K562 (cell line): ENCODE data around the gene NLGN2. TPM values are rescaled to one million over a fixed set of nuclear protein-coding genes. Genes with fewer than 3 reads are reported as not detected.

Experiments used
- ARID3A ChIP-seq: IDR thresholded peaks from 2 replicates; pipeline ENCODE4 v1.6.1; 2012; ENCODE audit warnings: low read depth, low read length, improper control_type of control experiment, borderline replicate concordance
- ERF ChIP-seq: fragments of 450-650 bp; formaldehyde crosslinking; IDR thresholded peaks from 2 replicates; pipeline ENCODE4 v1.4.0; 2020; ENCODE audit warnings: mild to moderate bottlenecking, mixed read lengths
- ESRRA ChIP-seq: fragments of 450-650 bp; IDR thresholded peaks from 2 replicates; pipeline ENCODE4 v1.6.1; 2014; ENCODE audit warnings: low read depth, mild to moderate bottlenecking, moderate library complexity, borderline replicate concordance
- ILK ChIP-seq: fragments of 450-650 bp; IDR thresholded peaks from 2 replicates; pipeline ENCODE4 v1.6.1; 2016; ENCODE audit warnings: missing genetic modification characterization, low read depth, mild to moderate bottlenecking, missing compliant biosample characterization, moderate library complexity, borderline replicate concordance
- MCM5 ChIP-seq: fragments of 450-650 bp; IDR thresholded peaks from 2 replicates; pipeline ENCODE4 v1.6.1; 2016; ENCODE audit warnings: low read depth
- MYC ChIP-seq, 2 experiments: fragments of 250-450 bp in 1 of 2; sonication (Bioruptor Pico) in 1 of 2; IDR thresholded peaks; 2 replicates each; pipeline versions ENCODE4 v1.5.1 to v1.6.1; 2012 to 2021; ENCODE audit warnings: low read depth in 2 of 2, borderline replicate concordance in 1 of 2, improper control_type of control experiment in 1 of 2, low read length in 1 of 2, mild to moderate bottlenecking in 1 of 2, moderate library complexity in 1 of 2
- NCOA2 ChIP-seq, 2 experiments: fragments of 450-650 bp; IDR thresholded peaks; 2 replicates each; pipeline ENCODE4 v1.6.1; 2018; ENCODE audit warnings: mild to moderate bottlenecking in 2 of 2, moderate library complexity in 1 of 2; ENCODE audit not compliant: partially characterized antibody in 2 of 2
- POLR3G ChIP-seq: IDR thresholded peaks from 2 replicates; pipeline ENCODE4 v1.6.1; 2011; ENCODE audit not compliant: insufficient read length, insufficient replicate concordance; ENCODE audit errors: extremely low read depth
- PRPF4 ChIP-seq: fragments of 200-400 bp; formaldehyde crosslinking; IDR thresholded peaks from one replicate; pipeline ENCODE4 v1.6.1; 2017; ENCODE audit warnings: low read length, low read depth, mild to moderate bottlenecking; ENCODE audit not compliant: insufficient read depth, poor library complexity, severe bottlenecking
- RFX7 ChIP-seq: fragments of 250-450 bp; sonication (Bioruptor Pico); IDR thresholded peaks from 2 replicates; pipeline ENCODE4 v1.5.1; 2021; ENCODE audit warnings: mild to moderate bottlenecking
- RHOXF2B ChIP-seq: fragments of 250-450 bp; sonication (Bioruptor Pico); conservative IDR thresholded peaks from 2 replicates; pipeline ENCODE4 v1.5.1; 2021
- TCF7L2 ChIP-seq: fragments of 150-350 bp; IDR thresholded peaks from 2 replicates; pipeline ENCODE4 v1.6.1; 2016; ENCODE audit warnings: low read depth, mild to moderate bottlenecking, low read length, moderate library complexity
- WHSC1 ChIP-seq: IDR thresholded peaks from one replicate; pipeline ENCODE4 v1.6.1; 2012; ENCODE audit warnings: low read length, control low read depth, inconsistent platforms
- ZNF639 ChIP-seq, 2 experiments: fragments of 200-800 bp in 1 of 2; sonication (Bioruptor generic) in 1 of 2; sonication (generic) in 1 of 2; formaldehyde crosslinking in 1 of 2; IDR thresholded peaks in 1 of 2; conservative IDR thresholded peaks in 1 of 2; 2 replicates each; pipeline versions ENCODE4 v1.5.0 to v1.6.1; 2016 to 2020; ENCODE audit warnings: missing compliant biosample characterization in 1 of 2, missing genetic modification characterization in 1 of 2, missing genetic modification reagents in 1 of 2
- polyA plus RNA-seq, 8 experiments: library from polyadenylated mRNA; depleted of rRNA in 4 of 8; stranded (reverse) in 5 of 8; unstranded in 3 of 8; fragments of >200 nt; fragmentation: Nextera tagmentation in 2 of 8; fragmentation: Illumina TruSeq in 1 of 8; extraction: Ambion mirVana in 2 of 8; extraction: Trizol in 1 of 8; gene quantifications; 2 replicates each; pipeline versions ENCODE4 v1.2.1 to v1.2.3, GENCODE V29; 2011 to 2014; ENCODE audit warnings: inconsistent platforms in 1 of 8, missing spikeins in 1 of 8
- total RNA-seq, 7 experiments: library from RNA; depleted of rRNA in 6 of 7; stranded (reverse); fragments of >200 nt in 6 of 7; fragmentation: Illumina TruSeq in 2 of 7; extraction: Trizol in 2 of 7; gene quantifications; 2 replicates each; pipeline versions ENCODE4 v1.2.1 to v1.2.3, GENCODE V29; 2011 to 2021; ENCODE audit warnings: low replicate concordance in 1 of 7

NLGN2 gene
- total and polyA plus RNA-seq, 9 of the 15 experiments (the other 6 are each of a cell fraction or from before 2014, with no cell fraction given), result 0.11 to 7.8 (median 0.77) TPM

GRCh38 chr17:7431231-7431630 is 23.6 kb downstream of the NLGN2 start (continued):
- TF ChIP-seq RFX7 (CRISPR knock-in tag) (no peak), POLR3G (no peak), ZNF639 (CRISPR knock-in tag; conservative IDR thresholded peaks at IDR 0.05 in 1 of 2, IDR thresholded peaks at IDR 0.05 in 1 of 2) (no peak), TCF7L2 (no peak), ERF (no peak), ILK (no peak), MYC (IDR thresholded peaks at IDR 0.05; ENCODE audit: low read depth, low read length) (no peak), MYC (CRISPR knock-in tag; IDR thresholded peaks at IDR 0.05; ENCODE audit: borderline replicate concordance, low read depth) (no peak), PRPF4 (no peak), WHSC1 (no peak), MCM5 (no peak), ESRRA (no peak), RHOXF2B (no peak), ARID3A (no peak), NCOA2 (IDR thresholded peaks at IDR 0.05; ENCODE audit: partially characterized antibody in 2 of 2) (no peak)
